Liver (tissue), 9 donors: ENCODE measurements around the gene MAN2A1. TPM values are rescaled to one million over a fixed set of nuclear protein-coding genes. Genes with fewer than 3 reads are reported as not detected.

Source experiments
- DNase-seq: peaks from one replicate; pipeline ENCODE4 v3.0.0-alpha.2; 2017; ENCODE audit warnings: low spot score
- H3K27ac ChIP-seq, 2 donors: one replicate each; pipeline ENCODE4 v1.7.0; 2013; ENCODE audit warnings: inconsistent platforms in 2 of 2, low read length in 2 of 2, control low read depth in 1 of 2, low read depth in 1 of 2, mild to moderate bottlenecking in 1 of 2
- H3K27me3 ChIP-seq, 4 donors: one replicate each; pipeline versions ENCODE4 v1.6.1 to v1.7.0; 2013; ENCODE audit warnings: low read length in 3 of 4, inconsistent platforms in 1 of 4, mild to moderate bottlenecking in 1 of 4, moderate library complexity in 1 of 4; ENCODE audit not compliant: control insufficient read depth in 4 of 4, insufficient read depth in 4 of 4
- H3K36me3 ChIP-seq, 4 donors: one replicate each; pipeline versions ENCODE4 v1.6.1 to v1.7.0; 2013; ENCODE audit warnings: low read length in 3 of 4, mild to moderate bottlenecking in 3 of 4, low read depth in 1 of 4, moderate library complexity in 1 of 4; ENCODE audit not compliant: control insufficient read depth in 4 of 4, insufficient read depth in 3 of 4
- H3K4me1 ChIP-seq, 4 donors: one replicate each; pipeline versions ENCODE4 v1.6.1 to v1.7.0; 2013; ENCODE audit warnings: low read length in 3 of 4, mild to moderate bottlenecking in 3 of 4, moderate library complexity in 1 of 4; ENCODE audit not compliant: control insufficient read depth in 4 of 4, insufficient read depth in 4 of 4
- H3K4me3 ChIP-seq, 3 donors: one replicate each; pipeline versions ENCODE4 v1.6.1 to v1.7.0; 2013; ENCODE audit warnings: low read length in 3 of 3, control low read depth in 1 of 3, low read depth in 1 of 3, mild to moderate bottlenecking in 1 of 3
- H3K9ac ChIP-seq, 2 donors: one replicate each; pipeline ENCODE4 v1.7.0; 2013; ENCODE audit warnings: low read length in 2 of 2, mild to moderate bottlenecking in 2 of 2, moderate library complexity in 2 of 2, control low read depth in 1 of 2, low read depth in 1 of 2
- H3K9me3 ChIP-seq, 4 donors: one replicate each; pipeline versions ENCODE4 v1.6.1 to v1.7.0; 2013; ENCODE audit warnings: low read length in 3 of 4; ENCODE audit not compliant: control insufficient read depth in 4 of 4
- EGR1 ChIP-seq, 2 donors: IDR thresholded peaks; 2 replicates each; pipeline ENCODE4 v1.6.1; 2016 to 2018; ENCODE audit warnings: antibody characterized with exemption in 2 of 2, low read depth in 2 of 2
- FOXA1 ChIP-seq: IDR thresholded peaks from 2 replicates; pipeline ENCODE4 v1.6.1; 2016; ENCODE audit warnings: antibody characterized with exemption
- FOXA2 ChIP-seq: IDR thresholded peaks from 2 replicates; pipeline ENCODE4 v1.6.1; 2016; ENCODE audit warnings: antibody characterized with exemption
- GABPA ChIP-seq, 2 donors: IDR thresholded peaks in 1 of 2; conservative IDR thresholded peaks in 1 of 2; 2 replicates each; pipeline ENCODE4 v1.6.1; 2016; ENCODE audit warnings: antibody characterized with exemption in 2 of 2, mild to moderate bottlenecking in 1 of 2, moderate library complexity in 1 of 2
- HNF4A ChIP-seq, 2 donors: conservative IDR thresholded peaks; 2 replicates each; pipeline ENCODE4 v1.6.1; 2016; ENCODE audit warnings: antibody characterized with exemption in 2 of 2, mild to moderate bottlenecking in 2 of 2
- JUND ChIP-seq, 2 donors: IDR thresholded peaks; 2 replicates each; pipeline ENCODE4 v1.6.1; 2016; ENCODE audit warnings: antibody characterized with exemption in 2 of 2
- NR2F2 ChIP-seq: IDR thresholded peaks from 2 replicates; pipeline ENCODE4 v1.6.1; 2016; ENCODE audit warnings: antibody characterized with exemption
- RAD21 ChIP-seq, 2 donors: IDR thresholded peaks; 2 replicates each; pipeline ENCODE4 v1.6.1; 2016; ENCODE audit warnings: antibody characterized with exemption in 2 of 2, mild to moderate bottlenecking in 2 of 2
- RXRA ChIP-seq, 2 donors: IDR thresholded peaks; 2 replicates each; pipeline ENCODE4 v1.6.1; 2017 to 2018; ENCODE audit warnings: antibody characterized with exemption in 2 of 2, mild to moderate bottlenecking in 1 of 2
- SP1 ChIP-seq: IDR thresholded peaks from 2 replicates; pipeline ENCODE4 v1.6.1; 2018; ENCODE audit warnings: antibody characterized with exemption, mild to moderate bottlenecking
- YY1 ChIP-seq: IDR thresholded peaks from 2 replicates; pipeline ENCODE4 v1.6.1; 2016; ENCODE audit warnings: antibody characterized with exemption, mild to moderate bottlenecking
- WGBS: extraction: QIAGEN DNeasy Blood & Tissue Kit; methylation state at CpG from one replicate; pipeline ENCODE4 v1.1.7; 2013; 5-methylcytosine and 5-hydroxymethylcytosine counted together
- polyA plus RNA-seq, 2 donors: library from polyadenylated mRNA; stranded (reverse) in 1 of 2; unstranded in 1 of 2; fragments of 200-250 nt in 1 of 2; fragments of >200 nt in 1 of 2; fragmentation: Nextera tagmentation in 1 of 2; extraction: Ambion mirVana in 1 of 2; gene quantifications; one replicate each; pipeline versions ENCODE4 v1.2.1 to v1.2.3, GENCODE V29; 2013 to 2015
- total RNA-seq, 2 donors: library from RNA; depleted of rRNA; stranded (reverse); fragments of >200 nt; gene quantifications; one replicate each; pipeline ENCODE4 v1.2.3, GENCODE V29; 2014
- TF ChIP-seq, protein P1 (sequence below): IDR thresholded peaks from 2 replicates; pipeline ENCODE4 v1.6.1; 2016; ENCODE audit warnings: antibody characterized with exemption
- TF ChIP-seq, protein P2 (sequence below): IDR thresholded peaks from 2 replicates; pipeline ENCODE4 v1.6.1; 2016; ENCODE audit warnings: antibody characterized with exemption
- TF ChIP-seq, protein P3 (sequence below): fragments of 150-350 bp; IDR thresholded peaks from 2 replicates; pipeline ENCODE4 v1.5.1; 2017; ENCODE audit warnings: improper control_type of control experiment, low read depth, low read length; ENCODE audit not compliant: missing input control
- donor health status: healthy.
- donor health status: healthy.
- donor health status: healthy.
- donor health status: healthy.
- donor health status: healthy.

Gene MAN2A1
- total and polyA plus RNA-seq, 4 donors: 21.4 to 82.8 (median 47.3) TPM

DNA sequence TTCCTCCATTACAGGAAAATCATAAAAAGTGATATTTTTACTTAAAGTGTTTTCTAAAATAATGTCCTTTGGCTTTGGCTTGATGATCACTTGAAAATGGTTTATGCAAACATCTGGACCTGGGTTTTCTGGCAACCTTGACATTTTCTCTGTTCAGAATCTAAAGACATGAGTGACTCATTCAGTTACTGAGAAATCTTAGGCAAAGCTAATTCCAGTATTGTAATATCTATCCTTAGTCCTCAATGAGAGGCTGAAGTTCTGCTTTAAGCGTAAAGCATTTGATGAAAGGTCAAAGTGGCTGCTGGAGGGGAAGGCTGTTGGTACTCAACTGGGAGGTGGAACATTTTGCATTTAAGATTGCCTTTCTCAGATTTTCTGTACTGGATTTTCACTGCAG, 2.3 kb downstream of the MAN2A1 start:
- peak in 1 of 2 donors; percentile 26 for TF ChIP-seq JUND (IDR thresholded peaks at IDR 0.05)
- TF ChIP-seq NR2F2: no peak
- H3K36me3 ChIP-seq: no peaks in the 10 kb centered on the region
- H3K27ac ChIP-seq: peak overlapping the region; percentile 11 to 98
- DNase-seq: no peak
- no peaks in the 10 kb centered on the region for H3K27me3 ChIP-seq
- H3K9ac ChIP-seq: peak overlapping the region in 1 of 2 donors; percentile 5
- peaks cover 12 to 50% (median 32%) of the 10 kb centered on the region in 4 donors for H3K4me1 ChIP-seq
- 33% methylated on average over 1 of the region's 1 CpG for WGBS
- peak overlapping the region; percentile 92 to 95 (median 92) for H3K4me3 ChIP-seq
- H3K9me3 ChIP-seq: peaks cover 0 to 4% (median under 1%) of the 10 kb centered on the region in 4 donors

DNA sequence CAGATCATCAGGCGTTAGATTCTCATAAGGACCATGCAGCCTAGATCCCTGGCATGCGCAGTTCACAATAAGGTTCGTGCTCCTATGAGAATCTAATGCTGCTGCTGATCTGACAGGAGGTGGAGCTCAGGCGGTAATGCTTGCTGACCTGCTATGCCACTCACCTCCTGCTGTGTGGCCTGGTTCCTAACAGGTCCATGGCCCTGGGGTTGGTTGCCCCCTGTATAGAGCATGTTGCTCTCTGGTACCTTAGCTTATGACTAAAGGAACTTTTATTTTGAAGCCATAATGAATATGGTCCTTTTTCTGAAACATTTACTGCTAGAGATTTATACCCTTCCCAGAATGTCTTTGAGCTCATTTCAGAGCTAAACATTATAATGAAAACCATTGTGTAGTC, 3.1 kb downstream of the MAN2A1 start:
- peak overlapping the region in 1 of 3 donors; percentile 15 for H3K4me3 ChIP-seq
- H3K36me3 ChIP-seq: no peaks in the 10 kb centered on the region
- H3K27me3 ChIP-seq: no peaks in the 10 kb centered on the region
- no peak overlapping the region for H3K9ac ChIP-seq
- TF ChIP-seq RXRA (IDR thresholded peaks at IDR 0.05) (peak; percentile 5 to 35), EGR1 (IDR thresholded peaks at IDR 0.05; ENCODE audit: low read depth in 2 of 2) (no peak), RAD21 (IDR thresholded peaks at IDR 0.05) (peak in 1 of 2 donors; percentile 14)
- TF ChIP-seq, protein P1, sequence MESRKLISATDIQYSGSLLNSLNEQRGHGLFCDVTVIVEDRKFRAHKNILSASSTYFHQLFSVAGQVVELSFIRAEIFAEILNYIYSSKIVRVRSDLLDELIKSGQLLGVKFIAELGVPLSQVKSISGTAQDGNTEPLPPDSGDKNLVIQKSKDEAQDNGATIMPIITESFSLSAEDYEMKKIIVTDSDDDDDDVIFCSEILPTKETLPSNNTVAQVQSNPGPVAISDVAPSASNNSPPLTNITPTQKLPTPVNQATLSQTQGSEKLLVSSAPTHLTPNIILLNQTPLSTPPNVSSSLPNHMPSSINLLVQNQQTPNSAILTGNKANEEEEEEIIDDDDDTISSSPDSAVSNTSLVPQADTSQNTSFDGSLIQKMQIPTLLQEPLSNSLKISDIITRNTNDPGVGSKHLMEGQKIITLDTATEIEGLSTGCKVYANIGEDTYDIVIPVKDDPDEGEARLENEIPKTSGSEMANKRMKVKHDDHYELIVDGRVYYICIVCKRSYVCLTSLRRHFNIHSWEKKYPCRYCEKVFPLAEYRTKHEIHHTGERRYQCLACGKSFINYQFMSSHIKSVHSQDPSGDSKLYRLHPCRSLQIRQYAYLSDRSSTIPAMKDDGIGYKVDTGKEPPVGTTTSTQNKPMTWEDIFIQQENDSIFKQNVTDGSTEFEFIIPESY: no peak
- peaks cover 13 to 55% (median 35%) of the 10 kb centered on the region in 4 donors for H3K4me1 ChIP-seq
- H3K27ac ChIP-seq: peak overlapping the region; percentile 52 to 60
- peaks cover 0 to 1% (median 0%) of the 10 kb centered on the region in 4 donors for H3K9me3 ChIP-seq
- 79% methylated on average over 4 of the region's 4 CpGs for WGBS
- no peak for DNase-seq

DNA sequence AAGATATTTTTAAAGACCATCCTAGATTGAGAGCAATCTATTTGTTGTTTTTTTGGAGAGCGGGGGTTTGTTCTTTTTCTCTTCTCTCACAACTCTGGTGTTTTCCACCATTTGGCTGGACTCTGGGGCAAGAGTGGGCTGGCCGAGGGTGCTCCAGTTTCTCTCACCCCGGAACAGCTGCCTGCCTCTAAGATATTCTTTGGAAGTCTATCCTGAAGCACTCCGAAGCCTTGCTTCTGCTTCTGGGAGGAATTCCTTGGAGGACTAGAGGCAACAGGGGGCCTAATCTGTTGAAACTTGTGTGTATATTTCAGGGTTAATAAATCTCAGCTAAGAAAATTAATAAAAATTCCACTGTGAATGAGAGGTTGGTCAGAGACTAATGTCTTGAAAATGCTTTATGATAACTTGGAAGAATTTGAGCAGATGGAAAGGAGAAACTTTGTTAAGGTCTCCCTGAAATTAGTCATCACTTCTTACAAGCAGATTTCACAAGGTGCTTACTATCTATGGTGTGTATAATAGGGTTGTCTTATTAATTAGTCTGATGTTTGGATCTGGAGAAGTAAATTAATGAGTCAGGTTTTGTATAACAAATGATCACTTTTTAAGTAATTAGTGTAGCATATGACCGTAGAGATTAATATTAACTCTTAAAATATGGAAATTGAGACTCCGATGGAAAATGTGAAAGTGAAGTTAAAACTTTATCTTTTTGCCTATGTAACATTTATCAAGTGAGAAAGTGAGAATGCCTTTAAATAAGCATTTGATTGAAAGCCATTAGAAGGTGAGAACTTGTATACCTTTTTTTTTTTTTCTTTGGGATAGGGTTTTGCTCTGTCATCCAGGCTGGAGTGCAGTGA, 4.0 kb downstream of the MAN2A1 start:
- peaks cover 13 to 49% (median 32%) of the 10 kb centered on the region in 4 donors for H3K4me1 ChIP-seq
- 81% methylated on average over 6 of the region's 6 CpGs for WGBS
- H3K9ac ChIP-seq: no peak overlapping the region
- no peaks in the 10 kb centered on the region for H3K27me3 ChIP-seq
- H3K27ac ChIP-seq: peak overlapping the region; percentile 52 to 60
- H3K36me3 ChIP-seq: no peaks in the 10 kb centered on the region
- no peaks in the 10 kb centered on the region for H3K9me3 ChIP-seq
- no peak for TF ChIP-seq SP1
- TF ChIP-seq RAD21 (IDR thresholded peaks at IDR 0.05): no peak
- TF ChIP-seq RXRA (IDR thresholded peaks at IDR 0.05): no peak
- no peak for TF ChIP-seq NR2F2
- TF ChIP-seq, protein P2, sequence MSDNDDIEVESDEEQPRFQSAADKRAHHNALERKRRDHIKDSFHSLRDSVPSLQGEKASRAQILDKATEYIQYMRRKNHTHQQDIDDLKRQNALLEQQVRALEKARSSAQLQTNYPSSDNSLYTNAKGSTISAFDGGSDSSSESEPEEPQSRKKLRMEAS: no peak
- TF ChIP-seq HNF4A (conservative IDR thresholded peaks at IDR 0.05): no peak
- no peak overlapping the region for H3K4me3 ChIP-seq
- DNase-seq: no peak

DNA sequence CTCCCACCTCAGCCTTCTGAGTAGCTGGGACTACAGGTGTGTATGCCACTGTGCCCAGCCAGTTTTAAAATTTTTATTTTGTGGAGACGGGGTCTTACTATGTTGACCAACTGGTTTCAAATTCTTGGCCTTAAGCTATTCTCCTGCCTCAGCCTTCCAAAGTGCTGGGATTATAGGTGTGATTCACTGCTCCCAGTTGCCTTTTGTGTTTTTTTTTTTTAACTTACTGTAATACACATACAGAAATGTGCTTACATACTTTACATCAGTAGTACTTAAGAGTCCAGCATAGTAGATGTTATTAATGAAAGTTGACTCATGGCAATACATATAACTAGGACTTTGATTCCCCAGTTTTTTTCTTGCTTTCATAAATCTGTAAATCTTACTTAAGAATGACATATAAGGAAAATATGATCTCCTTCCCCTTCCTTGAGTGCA, 4.7 kb downstream of the MAN2A1 start:
- no peaks in the 10 kb centered on the region for H3K27me3 ChIP-seq
- peaks cover 13 to 47% (median 32%) of the 10 kb centered on the region in 4 donors for H3K4me1 ChIP-seq
- TF ChIP-seq RAD21 (IDR thresholded peaks at IDR 0.05) (no peak), FOXA2 (no peak), EGR1 (IDR thresholded peaks at IDR 0.05; ENCODE audit: low read depth in 2 of 2) (no peak), FOXA1 (no peak), YY1 (no peak), GABPA (IDR thresholded peaks at IDR 0.05 in 1 of 2, conservative IDR thresholded peaks at IDR 0.05 in 1 of 2) (no peak), HNF4A (conservative IDR thresholded peaks at IDR 0.05) (no peak)
- TF ChIP-seq, protein P3, sequence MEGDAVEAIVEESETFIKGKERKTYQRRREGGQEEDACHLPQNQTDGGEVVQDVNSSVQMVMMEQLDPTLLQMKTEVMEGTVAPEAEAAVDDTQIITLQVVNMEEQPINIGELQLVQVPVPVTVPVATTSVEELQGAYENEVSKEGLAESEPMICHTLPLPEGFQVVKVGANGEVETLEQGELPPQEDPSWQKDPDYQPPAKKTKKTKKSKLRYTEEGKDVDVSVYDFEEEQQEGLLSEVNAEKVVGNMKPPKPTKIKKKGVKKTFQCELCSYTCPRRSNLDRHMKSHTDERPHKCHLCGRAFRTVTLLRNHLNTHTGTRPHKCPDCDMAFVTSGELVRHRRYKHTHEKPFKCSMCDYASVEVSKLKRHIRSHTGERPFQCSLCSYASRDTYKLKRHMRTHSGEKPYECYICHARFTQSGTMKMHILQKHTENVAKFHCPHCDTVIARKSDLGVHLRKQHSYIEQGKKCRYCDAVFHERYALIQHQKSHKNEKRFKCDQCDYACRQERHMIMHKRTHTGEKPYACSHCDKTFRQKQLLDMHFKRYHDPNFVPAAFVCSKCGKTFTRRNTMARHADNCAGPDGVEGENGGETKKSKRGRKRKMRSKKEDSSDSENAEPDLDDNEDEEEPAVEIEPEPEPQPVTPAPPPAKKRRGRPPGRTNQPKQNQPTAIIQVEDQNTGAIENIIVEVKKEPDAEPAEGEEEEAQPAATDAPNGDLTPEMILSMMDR: no peak
- no peak overlapping the region for H3K9ac ChIP-seq
- no peak for DNase-seq
- peaks cover 0 to 3% (median under 1%) of the 10 kb centered on the region in 4 donors for H3K36me3 ChIP-seq
- H3K4me3 ChIP-seq: no peak overlapping the region
- no peaks in the 10 kb centered on the region for H3K9me3 ChIP-seq
- 94% methylated on average over 1 of the region's 1 CpG for WGBS
- peak overlapping the region; percentile 52 to 67 for H3K27ac ChIP-seq
